BE2C (cell line): ENCODE data around the gene MYO7A.

Source experiments
- DNase-seq: peaks from one replicate; pipeline ENCODE4 v3.0.0-alpha.2; 2020
- H3K27me3 ChIP-seq: fragments of 250-450 bp; sonication (Bioruptor Pico); 2 replicates; pipeline ENCODE4 v1.5.1; 2020; ENCODE audit warnings: mild to moderate bottlenecking
- H3K36me3 ChIP-seq: fragments of 250-450 bp; sonication (Bioruptor Pico); 2 replicates; pipeline ENCODE4 v1.5.1; 2020; ENCODE audit warnings: mild to moderate bottlenecking
- H3K4me1 ChIP-seq: fragments of 250-450 bp; sonication (Bioruptor Pico); 2 replicates; pipeline ENCODE4 v1.5.1; 2020
- H3K4me3 ChIP-seq: 2 replicates; pipeline ENCODE4 v1.5.1; 2011; ENCODE audit warnings: low read depth, low read length
- H3K9me3 ChIP-seq: fragments of 250-450 bp; sonication (Bioruptor Pico); 2 replicates; pipeline ENCODE4 v1.5.1; 2020
- CTCF ChIP-seq: IDR thresholded peaks from 2 replicates; pipeline ENCODE4 v1.5.1; 2012; ENCODE audit warnings: mild to moderate bottlenecking, low read depth, low read length

MYO7A gene

DNA sequence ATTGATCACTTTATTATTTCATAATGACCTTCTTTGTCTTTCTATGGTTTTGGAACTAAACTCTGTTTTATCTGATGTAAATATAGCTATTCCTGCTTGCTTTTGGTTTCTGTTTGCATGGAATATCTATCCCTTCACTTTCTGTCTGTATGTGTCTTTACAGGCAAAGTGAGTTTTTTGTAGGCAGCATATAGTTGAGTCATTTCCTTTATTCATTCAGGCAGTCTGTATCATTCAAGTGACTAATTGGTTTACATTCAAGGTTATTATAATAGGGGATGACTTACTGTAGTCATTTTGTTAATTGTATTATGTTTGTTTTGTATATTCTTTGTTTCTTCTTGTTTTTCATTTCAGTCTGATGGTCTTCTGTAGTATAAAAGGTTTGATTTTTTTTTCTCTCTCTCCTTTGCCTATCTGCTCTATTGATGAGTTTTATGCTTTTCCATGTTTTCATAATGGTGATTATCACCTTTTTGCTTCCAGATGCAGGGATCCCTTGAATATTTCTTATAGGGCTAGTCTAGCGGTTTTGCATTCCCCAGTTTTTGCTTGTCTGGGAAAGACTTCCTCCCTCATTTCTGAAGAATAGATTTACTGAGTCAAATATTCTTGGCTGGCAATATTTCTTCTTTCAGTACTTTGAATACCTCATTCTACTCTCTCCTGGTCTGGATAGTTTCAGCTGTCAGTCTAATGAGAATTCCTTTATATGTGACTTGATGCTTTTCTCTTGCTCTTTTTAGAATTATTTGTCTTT, 123.0 kb downstream of the MYO7A start:
- Histone ChIP-seq H3K27me3 (no peaks in the 10 kb centered on the region), H3K9me3 (no peaks in the 10 kb centered on the region), H3K36me3 (no peaks in the 10 kb centered on the region), H3K4me1 (no peaks in the 10 kb centered on the region), H3K4me3 (no peak overlapping the region)
- DNase-seq: no peak
- no peak for TF ChIP-seq CTCF

- Histone ChIP-seq H3K36me3 (no peaks in the 10 kb centered on the region), H3K27me3 (no peaks in the 10 kb centered on the region), H3K4me3 (no peak overlapping the region), H3K4me1 (no peaks in the 10 kb centered on the region), H3K9me3 (no peaks in the 10 kb centered on the region)
- no peak for DNase-seq
- TF ChIP-seq CTCF: no peak
Measured at GRCh38 chr11:77252555-77253270, 124.7 kb downstream of the MYO7A start.

GRCh38 chr11:77253690-77254089, 125.6 kb downstream of the MYO7A start:
- no peaks in the 10 kb centered on the region for H3K27me3 ChIP-seq
- no peaks in the 10 kb centered on the region for H3K9me3 ChIP-seq
- H3K36me3 ChIP-seq: no peaks in the 10 kb centered on the region
- no peak for TF ChIP-seq CTCF
- DNase-seq: no peak
- H3K4me1 ChIP-seq: no peaks in the 10 kb centered on the region
- no peak overlapping the region for H3K4me3 ChIP-seq

GRCh38 chr11:77259641-77260040, 131.6 kb downstream of the MYO7A start:
- Histone ChIP-seq H3K27me3 (no peaks in the 10 kb centered on the region; the same call in 1 of the 2 replicates), H3K36me3 (no peaks in the 10 kb centered on the region), H3K4me1 (no peaks in the 10 kb centered on the region), H3K4me3 (no peak overlapping the region), H3K9me3 (no peaks in the 10 kb centered on the region)
- DNase-seq: no peak
- no peak for TF ChIP-seq CTCF

GRCh38 chr11:77262803-77263202, 134.8 kb downstream of the MYO7A start:
- no peaks in the 10 kb centered on the region for H3K4me1 ChIP-seq
- H3K27me3 ChIP-seq: no peaks in the 10 kb centered on the region; the same call in 1 of the 2 replicates
- no peak for TF ChIP-seq CTCF
- H3K4me3 ChIP-seq: no peak overlapping the region
- DNase-seq: no peak
- no peaks in the 10 kb centered on the region for H3K36me3 ChIP-seq
- no peaks in the 10 kb centered on the region for H3K9me3 ChIP-seq
